HG02610 (cell line): ENCODE data around the gene FCRLB.
"Not testable (repeated sequence)": the region's sequence is repeated elsewhere in the genome, so short reads cannot be mapped to it uniquely, and the experiment has no call there.

Experiments used
- ATAC-seq: cut with Tn5 transposase; IDR thresholded peaks from one replicate; pipeline ENCODE4 v1.9.1; 2021; ENCODE audit warnings: mild to moderate bottlenecking, moderate library complexity; ENCODE audit not compliant: unreplicated experiment

FCRLB gene

GRCh38 chr1:161720956-161721737 lies at the start of gene FCRLB:
Gene FCRLB (plus strand): TSS chr1:161721544. CDS start chr1:161722673, 1,129 bp downstream.
- ATAC-seq = no peak

- not testable (repeated sequence) for ATAC-seq
Observed at GRCh38 chr1:161673437-161673836, 47.9 kb upstream of the FCRLB start.

GRCh38 chr1:161674447-161674846 lies 46.9 kb upstream of the FCRLB start:
- ATAC-seq = not testable (repeated sequence)

GRCh38 chr1:161674908-161675307 lies 46.4 kb upstream of the FCRLB start:
- ATAC-seq = not testable (repeated sequence)

GRCh38 chr1:161676441-161676840 lies 44.9 kb upstream of the FCRLB start:
- no peak for ATAC-seq

- no peak for ATAC-seq
Observed at GRCh38 chr1:161676958-161677689, 44.2 kb upstream of the FCRLB start.

GRCh38 chr1:161678500-161678899 lies 42.8 kb upstream of the FCRLB start:
- ATAC-seq = no peak

GRCh38 chr1:161681879-161682278 lies 39.5 kb upstream of the FCRLB start:
- ATAC-seq = no peak

- ATAC-seq = no peak
Observed at GRCh38 chr1:161688946-161689345, 32.4 kb upstream of the FCRLB start.

- ATAC-seq = no peak
Observed at GRCh38 chr1:161691846-161692245, 29.5 kb upstream of the FCRLB start.

GRCh38 chr1:161693020-161693712 lies 28.2 kb upstream of the FCRLB start:
- ATAC-seq = not testable (repeated sequence)

GRCh38 chr1:161698302-161698701 lies 23.0 kb upstream of the FCRLB start:
- ATAC-seq = not testable (repeated sequence)

GRCh38 chr1:161702250-161702649 lies 19.1 kb upstream of the FCRLB start:
- no peak for ATAC-seq

- peak; percentile 24 for ATAC-seq
Observed at GRCh38 chr1:161705537-161705936, 15.8 kb upstream of the FCRLB start.

GRCh38 chr1:161706113-161706481 lies 15.2 kb upstream of the FCRLB start:
- ATAC-seq = peak; percentile 11

- peak; percentile 78 for ATAC-seq
Observed at GRCh38 chr1:161706482-161707347, 14.6 kb upstream of the FCRLB start, which contains the start of gene FCRLA. Gene FCRLA (plus strand): TSS chr1:161707229. CDS start chr1:161707265, 36 bp downstream.

GRCh38 chr1:161707503-161707902 lies 13.8 kb upstream of the FCRLB start:
- no peak for ATAC-seq

- no peak for ATAC-seq
Observed at GRCh38 chr1:161709373-161709772, 12.0 kb upstream of the FCRLB start.

GRCh38 chr1:161710560-161710959 lies 10.8 kb upstream of the FCRLB start:
- no peak for ATAC-seq

- ATAC-seq = peak; percentile 47
Observed at GRCh38 chr1:161718559-161719324, 2.6 kb upstream of the FCRLB start.
